ENCODE results near the gene PREX1. TPM values are rescaled to one million over a fixed set of nuclear protein-coding genes. Genes with fewer than 3 reads are reported as not detected.

Gene PREX1
- total and polyA plus RNA-seq, 2 of the 4 experiments (the other 2 are of a cell fraction): 0.67 to 0.72 TPM

DNA sequence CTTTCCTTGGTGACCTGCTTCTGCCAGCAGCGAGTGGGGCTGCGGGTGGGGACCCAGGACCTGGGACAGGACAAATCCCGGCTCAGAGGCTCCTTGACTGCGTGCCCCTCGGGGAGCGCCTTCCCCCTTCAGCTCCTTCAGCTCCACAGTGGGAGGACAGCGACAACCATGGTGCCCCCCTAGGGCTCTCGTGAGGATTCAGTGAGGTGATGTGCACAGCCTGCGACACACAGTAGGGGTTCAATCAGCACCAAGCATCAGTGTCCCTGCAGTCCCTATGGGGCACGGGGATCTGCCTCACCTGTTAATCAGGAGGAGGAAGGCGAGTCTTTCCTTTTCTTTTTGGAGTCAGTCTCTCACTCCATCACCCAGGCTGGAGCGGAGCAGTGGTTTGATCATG, 209.2 kb downstream of the PREX1 start:
- Histone ChIP-seq H4K20me1 (ENCODE audit: insufficient read depth, low read length) (no peaks in the 10 kb centered on the region), H3K9me1 (ENCODE audit: insufficient read depth, low read length) (no peaks in the 10 kb centered on the region), H3K4me2 (ENCODE audit: low read depth, low read length) (no peak overlapping the region), H2BK20ac (ENCODE audit: low read depth, low read length) (no peak overlapping the region), H3K4me3 (ENCODE audit: insufficient read depth, low read depth, low read length) (no peak overlapping the region), H3K36me3 (ENCODE audit: control insufficient read depth, insufficient read depth, low read length) (no peaks in the 10 kb centered on the region), H3K23ac (ENCODE audit: low read depth, low read length) (no peak overlapping the region), H2BK15ac (ENCODE audit: low read depth, low read length) (no peak overlapping the region), H2AK5ac (ENCODE audit: low read depth, low read length) (no peak overlapping the region), H2BK120ac (ENCODE audit: low read depth, low read length) (no peak overlapping the region), H3K27me3 (ENCODE audit: control insufficient read depth, insufficient read depth, low read length) (peaks cover 15% of the 10 kb centered on the region), H3K9me3 (ENCODE audit: control insufficient read depth, insufficient read depth, low read length) (no peaks in the 10 kb centered on the region), H3K4me1 (ENCODE audit: control insufficient read depth, insufficient read depth, low read length) (no peaks in the 10 kb centered on the region), H4K8ac (ENCODE audit: low read depth in 2 of 2, low read length in 2 of 2) (no peak overlapping the region), H2AK9ac (replicated peaks; ENCODE audit: low read depth, low read length, poor library complexity) (no peak overlapping the region), H3K4ac (ENCODE audit: low read depth, low read length) (no peak overlapping the region), H4K91ac (ENCODE audit: insufficient read depth, low read depth, low read length) (no peak overlapping the region), H2AFZ (replicated peaks; ENCODE audit: low read length, poor library complexity) (no peak overlapping the region), H4K5ac (ENCODE audit: low read depth, low read length) (no peak overlapping the region), H2BK5ac (ENCODE audit: low read depth, low read length, poor library complexity, severe bottlenecking) (no peak overlapping the region), H3K14ac (replicated peaks; ENCODE audit: low read depth, low read length) (no peak overlapping the region), H3K9ac (ENCODE audit: low read depth, low read length) (no peak overlapping the region), H3K27ac (ENCODE audit: insufficient read depth, low read length) (no peak overlapping the region), H3K79me1 (ENCODE audit: low read depth in 1 of 2, low read length in 2 of 2) (no peaks in the 10 kb centered on the region), H3K18ac (ENCODE audit: low read depth, low read length) (no peak overlapping the region), H3K56ac (ENCODE audit: extremely low read depth, insufficient read depth, low read length) (no peak overlapping the region)
- DNase-seq (no peak), ATAC-seq (ENCODE audit: low read depth) (no peak)
- TF ChIP-seq MXI1 (IDR thresholded peaks at IDR 0.05; ENCODE audit: borderline replicate concordance, low read depth, low read length) (no peak), MAFK (IDR thresholded peaks at IDR 0.05; ENCODE audit: low read depth, low read length) (no peak), FOS (IDR thresholded peaks at IDR 0.05; ENCODE audit: low read depth, low read length) (no peak), RAD21 (IDR thresholded peaks at IDR 0.05; ENCODE audit: low read length) (no peak), CHD1 (IDR thresholded peaks at IDR 0.05; ENCODE audit: low read depth, low read length) (no peak), BHLHE40 (IDR thresholded peaks at IDR 0.05; ENCODE audit: low read depth, low read length) (no peak), SMC3 (IDR thresholded peaks at IDR 0.05; ENCODE audit: low read depth, low read length) (no peak), CEBPB (IDR thresholded peaks at IDR 0.05; ENCODE audit: low read depth, low read length) (no peak), NFE2L2 (IDR thresholded peaks at IDR 0.05; ENCODE audit: low read depth, low read length) (no peak), RFX5 (IDR thresholded peaks at IDR 0.05; ENCODE audit: low read depth, low read length) (no peak)
- TF ChIP-seq, protein P1, sequence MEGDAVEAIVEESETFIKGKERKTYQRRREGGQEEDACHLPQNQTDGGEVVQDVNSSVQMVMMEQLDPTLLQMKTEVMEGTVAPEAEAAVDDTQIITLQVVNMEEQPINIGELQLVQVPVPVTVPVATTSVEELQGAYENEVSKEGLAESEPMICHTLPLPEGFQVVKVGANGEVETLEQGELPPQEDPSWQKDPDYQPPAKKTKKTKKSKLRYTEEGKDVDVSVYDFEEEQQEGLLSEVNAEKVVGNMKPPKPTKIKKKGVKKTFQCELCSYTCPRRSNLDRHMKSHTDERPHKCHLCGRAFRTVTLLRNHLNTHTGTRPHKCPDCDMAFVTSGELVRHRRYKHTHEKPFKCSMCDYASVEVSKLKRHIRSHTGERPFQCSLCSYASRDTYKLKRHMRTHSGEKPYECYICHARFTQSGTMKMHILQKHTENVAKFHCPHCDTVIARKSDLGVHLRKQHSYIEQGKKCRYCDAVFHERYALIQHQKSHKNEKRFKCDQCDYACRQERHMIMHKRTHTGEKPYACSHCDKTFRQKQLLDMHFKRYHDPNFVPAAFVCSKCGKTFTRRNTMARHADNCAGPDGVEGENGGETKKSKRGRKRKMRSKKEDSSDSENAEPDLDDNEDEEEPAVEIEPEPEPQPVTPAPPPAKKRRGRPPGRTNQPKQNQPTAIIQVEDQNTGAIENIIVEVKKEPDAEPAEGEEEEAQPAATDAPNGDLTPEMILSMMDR (conservative IDR thresholded peaks at IDR 0.05; ENCODE audit: low read depth, low read length): no peak
- in situ Hi-C loops (cut with MboI; ENCODE audit: low sequenced_read_pairs) (loop anchor here (5.0 kb wide), 1 partner anchor 946 kb away; no protein-coding TSS in a partner anchor), dilution Hi-C loops (cut with HindIII; ENCODE audit: low sequenced_read_pairs, unreplicated experiment) (no loop called here), intact Hi-C loops (cut with micrococcal nuclease) (no loop called here)
- CTCF ChIA-PET: no interaction called here
- 80% methylated on average over 1 of the region's 12 CpGs; no CpG with 5 or more reads in 1 of the 2 experiments for WGBS, 2 experiments (ENCODE audit: extremely low coverage in 2 of 2, insufficient read length in 1 of 2)
- no TSS peak for BruUV-seq (replicated peaks)
- POLR2A ChIA-PET (ENCODE audit: unreplicated experiment): no interaction called here
